Chondrocyte (in vitro differentiated cells): Measurements from ENCODE around the gene PPP4R4. TPM values are rescaled to one million over a fixed set of nuclear protein-coding genes. Genes with fewer than 3 reads are reported as not detected.
A peak's percentile ranks its signal among the peaks of the same experiment; 100 is the strongest.
"Not testable (repeated sequence)": the region's sequence is repeated elsewhere in the genome, so short reads cannot be mapped to it uniquely, and the experiment has no call there.

ENCODE experiments used
- DNase-seq: peaks from one replicate; pipeline ENCODE4 v3.0.0; 2021; ENCODE audit warnings: mixed read lengths, low spot score
- H3K27ac Mint-ChIP-seq: one replicate; pipeline ENCODE4 v1.8.0; 2021; ENCODE audit warnings: mild to moderate bottlenecking, moderate library complexity, mixed read lengths; ENCODE audit not compliant: unreplicated experiment
- H3K27me3 Mint-ChIP-seq: 2 replicates; pipeline ENCODE4 v1.8.0; 2021; ENCODE audit warnings: low read depth, mixed read lengths
- H3K36me3 Mint-ChIP-seq: 2 replicates; pipeline ENCODE4 v1.8.0; 2021; ENCODE audit warnings: low read depth, mixed read lengths
- H3K4me1 Mint-ChIP-seq: 2 replicates; pipeline ENCODE4 v1.8.0; 2021; ENCODE audit warnings: low read depth, mild to moderate bottlenecking, mixed read lengths
- H3K4me3 Mint-ChIP-seq: one replicate; pipeline ENCODE4 v1.8.0; 2021; ENCODE audit warnings: mild to moderate bottlenecking, moderate library complexity, mixed read lengths; ENCODE audit not compliant: unreplicated experiment
- H3K9me3 Mint-ChIP-seq: 2 replicates; pipeline ENCODE4 v1.8.0; 2021; ENCODE audit warnings: low read depth, mixed read lengths
- total RNA-seq: library from RNA; stranded (reverse); gene quantifications from 3 replicates; pipeline ENCODE4 v1.2.1, GENCODE V29; 2021
- TF ChIP-seq, protein P1 (sequence below): fragments of 200-600 bp; sonication (generic); IDR thresholded peaks from 2 replicates; pipeline ENCODE4 v1.5.0; 2021; ENCODE audit warnings: antibody characterized with exemption, mild to moderate bottlenecking, moderate library complexity

PPP4R4 gene
- total RNA-seq, 1 donor from 2014 or later, result 0.22 TPM

DNA sequence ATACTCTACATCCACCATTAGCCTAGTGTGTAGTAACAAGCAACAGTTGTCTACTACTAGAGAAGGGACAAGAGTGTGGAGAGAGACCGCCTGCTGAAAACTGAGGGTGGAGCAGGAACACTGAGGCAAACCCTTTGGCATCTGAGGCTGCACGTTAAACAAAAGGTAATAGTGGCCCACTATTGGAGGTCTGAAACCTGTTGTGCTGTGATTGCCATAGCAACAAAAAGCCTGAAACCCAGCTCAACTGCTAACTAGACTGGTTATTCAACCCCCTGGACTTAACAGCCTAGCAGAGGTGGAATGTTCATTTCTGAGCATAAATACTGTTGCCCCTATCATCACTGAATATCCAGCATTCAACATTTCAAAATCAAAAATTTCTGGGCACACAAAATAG, 43.0 kb downstream of the PPP4R4 start:
- TF ChIP-seq, protein P1, sequence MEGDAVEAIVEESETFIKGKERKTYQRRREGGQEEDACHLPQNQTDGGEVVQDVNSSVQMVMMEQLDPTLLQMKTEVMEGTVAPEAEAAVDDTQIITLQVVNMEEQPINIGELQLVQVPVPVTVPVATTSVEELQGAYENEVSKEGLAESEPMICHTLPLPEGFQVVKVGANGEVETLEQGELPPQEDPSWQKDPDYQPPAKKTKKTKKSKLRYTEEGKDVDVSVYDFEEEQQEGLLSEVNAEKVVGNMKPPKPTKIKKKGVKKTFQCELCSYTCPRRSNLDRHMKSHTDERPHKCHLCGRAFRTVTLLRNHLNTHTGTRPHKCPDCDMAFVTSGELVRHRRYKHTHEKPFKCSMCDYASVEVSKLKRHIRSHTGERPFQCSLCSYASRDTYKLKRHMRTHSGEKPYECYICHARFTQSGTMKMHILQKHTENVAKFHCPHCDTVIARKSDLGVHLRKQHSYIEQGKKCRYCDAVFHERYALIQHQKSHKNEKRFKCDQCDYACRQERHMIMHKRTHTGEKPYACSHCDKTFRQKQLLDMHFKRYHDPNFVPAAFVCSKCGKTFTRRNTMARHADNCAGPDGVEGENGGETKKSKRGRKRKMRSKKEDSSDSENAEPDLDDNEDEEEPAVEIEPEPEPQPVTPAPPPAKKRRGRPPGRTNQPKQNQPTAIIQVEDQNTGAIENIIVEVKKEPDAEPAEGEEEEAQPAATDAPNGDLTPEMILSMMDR, result no peak
- H3K9me3 Mint-ChIP-seq, result peaks cover 16% of the 10 kb centered on the region
- no peaks in the 10 kb centered on the region for H3K4me1 Mint-ChIP-seq
- DNase-seq, result no peak
- no peak overlapping the region for H3K27ac Mint-ChIP-seq
- H3K36me3 Mint-ChIP-seq, result no peaks in the 10 kb centered on the region
- H3K27me3 Mint-ChIP-seq, result peaks cover 2% of the 10 kb centered on the region
- no peak overlapping the region for H3K4me3 Mint-ChIP-seq

DNA sequence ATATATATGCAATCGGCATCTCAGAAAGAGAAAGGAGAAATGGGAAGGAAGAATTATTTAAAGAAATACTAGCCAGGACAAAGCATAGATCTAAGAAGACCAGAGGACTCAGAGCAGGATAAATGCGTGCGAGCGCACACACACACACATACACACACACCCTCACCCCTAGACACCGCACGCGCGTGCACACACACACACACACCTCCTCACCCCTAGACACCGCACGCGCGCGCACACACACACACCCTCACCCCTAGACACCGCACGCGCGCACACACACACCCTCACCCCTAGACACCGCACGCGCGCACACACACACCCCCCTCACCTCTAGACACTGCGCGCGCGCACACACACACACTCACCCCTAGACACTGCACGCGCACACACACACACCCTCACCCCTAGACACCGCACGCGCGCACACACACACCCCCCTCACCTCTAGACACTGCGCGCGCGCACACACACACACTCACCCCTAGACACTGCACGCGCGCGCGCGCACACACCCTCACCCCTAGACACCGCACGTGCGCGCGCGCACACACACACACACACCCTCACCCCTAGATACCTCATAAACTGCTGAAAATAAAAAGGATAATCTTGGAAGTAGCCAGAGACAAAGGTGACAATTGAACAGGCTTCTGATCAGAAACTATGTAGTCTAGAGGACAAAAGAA, 44.2 kb downstream of the PPP4R4 start:
- not testable (repeated sequence) for H3K36me3 Mint-ChIP-seq, H3K27ac Mint-ChIP-seq, H3K27me3 Mint-ChIP-seq, H3K4me1 Mint-ChIP-seq, H3K4me3 Mint-ChIP-seq
- peaks cover 22% of the 10 kb centered on the region for H3K9me3 Mint-ChIP-seq
- peak; percentile 52 for DNase-seq

DNA sequence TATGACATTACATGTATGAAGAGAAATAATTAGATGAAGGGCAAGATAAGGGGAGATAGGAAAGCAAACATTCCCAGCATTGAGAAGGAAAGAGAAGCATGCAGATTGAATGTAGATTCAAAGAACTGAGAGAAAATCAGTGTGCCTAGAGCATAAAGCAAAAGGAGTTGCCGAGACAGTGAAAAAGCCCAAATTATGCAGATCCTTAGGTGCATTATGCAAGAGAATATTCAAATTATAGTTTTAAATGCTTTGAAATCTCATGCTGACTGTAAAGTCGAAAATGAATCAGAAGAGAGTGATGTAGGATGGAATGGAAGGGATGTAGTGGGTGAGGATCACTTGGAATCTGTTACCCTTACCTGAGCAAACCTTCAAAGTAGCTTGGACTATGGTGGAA, 49.9 kb downstream of the PPP4R4 start:
- H3K4me1 Mint-ChIP-seq, result no peaks in the 10 kb centered on the region
- H3K36me3 Mint-ChIP-seq, result no peaks in the 10 kb centered on the region
- TF ChIP-seq, protein P1, result no peak
- peaks cover 7% of the 10 kb centered on the region for H3K27me3 Mint-ChIP-seq
- no peak for DNase-seq
- no peak overlapping the region for H3K4me3 Mint-ChIP-seq
- H3K27ac Mint-ChIP-seq, result no peak overlapping the region
- peaks cover 14% of the 10 kb centered on the region for H3K9me3 Mint-ChIP-seq

DNA sequence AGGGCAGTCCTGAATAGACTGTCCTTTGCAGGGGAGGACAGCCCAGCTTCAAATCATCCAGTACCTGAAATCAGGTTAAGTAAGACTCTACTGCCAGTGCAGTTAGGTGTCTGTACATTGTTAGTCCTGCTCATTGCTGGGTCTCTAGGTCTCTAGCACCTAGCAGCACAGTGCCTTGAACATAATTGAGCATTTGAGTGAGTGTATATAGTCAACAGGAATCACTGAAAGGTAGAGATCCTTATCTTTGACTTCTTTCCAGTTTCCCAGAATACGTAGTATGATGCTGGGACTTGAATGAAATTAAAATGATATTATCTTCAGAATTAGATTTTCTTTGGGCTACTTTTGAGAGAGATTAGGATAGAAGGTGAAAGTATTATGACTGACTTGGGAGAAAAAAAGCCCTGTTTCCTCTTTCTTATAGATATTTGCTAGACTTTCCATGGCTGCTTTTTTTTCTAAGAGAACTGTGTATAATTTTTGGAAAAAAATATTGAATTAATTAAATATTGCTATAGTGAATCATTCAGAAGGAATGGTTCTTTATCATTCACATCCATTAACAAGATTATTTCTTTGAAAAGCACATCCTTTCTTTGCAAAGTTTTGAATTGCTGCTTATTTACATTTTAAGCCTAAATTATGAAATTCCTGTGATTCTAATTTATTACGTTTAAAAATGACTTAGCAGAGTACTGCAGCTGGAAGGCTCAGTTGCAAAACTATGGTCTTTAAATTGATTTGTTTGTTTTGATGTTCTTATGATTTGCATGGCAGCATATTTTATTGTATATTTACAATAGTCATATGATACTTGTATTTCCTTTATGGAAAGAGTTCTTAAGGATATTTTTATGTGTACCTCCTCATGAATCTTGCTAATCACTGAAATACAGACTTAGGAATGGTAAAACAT, 51.6 kb downstream of the PPP4R4 start:
- Mint-ChIP-seq H3K4me1 (no peaks in the 10 kb centered on the region), H3K4me3 (no peak overlapping the region), H3K27ac (no peak overlapping the region), H3K9me3 (peaks cover 14% of the 10 kb centered on the region), H3K36me3 (no peaks in the 10 kb centered on the region), H3K27me3 (peaks cover 10% of the 10 kb centered on the region)
- TF ChIP-seq, protein P1, result no peak
- DNase-seq, result no peak

DNA sequence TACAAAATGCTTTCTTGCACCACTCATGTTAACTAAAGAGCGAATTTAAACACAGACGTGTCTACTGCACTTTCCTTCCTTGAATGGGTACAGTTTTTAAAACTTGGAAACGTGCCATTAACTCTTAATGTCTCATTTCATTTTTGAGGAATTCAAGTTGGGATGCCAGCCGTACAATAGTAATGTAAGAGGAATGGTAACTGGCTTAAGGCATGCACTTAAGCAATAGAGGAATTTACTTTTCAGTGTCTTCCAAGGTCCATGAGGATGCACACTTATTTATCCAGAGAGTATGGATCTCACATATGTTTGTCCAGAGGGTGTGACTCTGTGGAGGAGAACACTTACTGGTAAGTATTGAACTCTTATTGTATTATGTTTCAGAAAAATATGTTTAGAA, 52.9 kb downstream of the PPP4R4 start:
- TF ChIP-seq, protein P1, result no peak
- no peak overlapping the region for H3K27ac Mint-ChIP-seq
- H3K9me3 Mint-ChIP-seq, result peaks cover 8% of the 10 kb centered on the region
- H3K36me3 Mint-ChIP-seq, result no peaks in the 10 kb centered on the region
- H3K27me3 Mint-ChIP-seq, result peaks cover 12% of the 10 kb centered on the region
- H3K4me1 Mint-ChIP-seq, result no peaks in the 10 kb centered on the region
- no peak overlapping the region for H3K4me3 Mint-ChIP-seq
- no peak for DNase-seq
